Glomerular visceral epithelial cell (primary cell): ENCODE data around the gene GLCE.
"Not testable (repeated sequence)": the region's sequence is repeated elsewhere in the genome, so short reads cannot be mapped to it uniquely, and the experiment has no call there.

Source experiments
- DNase-seq: peaks from one replicate; pipeline ENCODE4 v3.0.0-alpha.2; 2016; ENCODE audit errors: extremely low spot score

The GLCE gene

GRCh38 chr15:69298697-69299441 lies 138.4 kb downstream of the GLCE start, which contains the start of gene PAQR5:
Gene PAQR5, plus strand, starts transcription at chr15:69298912. Its CDS starts 61,169 bp downstream, at chr15:69360081.
- DNase-seq, result peak; percentile 7

- DNase-seq, result no peak
Measured at GRCh38 chr15:69299451-69299886, 139.0 kb downstream of the GLCE start.

- DNase-seq, result no peak
Measured at GRCh38 chr15:69299943-69300588, 139.6 kb downstream of the GLCE start.

- DNase-seq, result not testable (repeated sequence)
Measured at GRCh38 chr15:69301101-69301500, 140.7 kb downstream of the GLCE start.

- not testable (repeated sequence) for DNase-seq
Measured at GRCh38 chr15:69302087-69302486, 141.7 kb downstream of the GLCE start.

- DNase-seq, result no peak
Measured at GRCh38 chr15:69302929-69303328, 142.5 kb downstream of the GLCE start.

- DNase-seq, result no peak
Measured at GRCh38 chr15:69303337-69304181, 143.1 kb downstream of the GLCE start.

- peak; percentile 77 for DNase-seq
Measured at GRCh38 chr15:69304182-69304545, 143.7 kb downstream of the GLCE start.

GRCh38 chr15:69305204-69305931 lies 144.9 kb downstream of the GLCE start:
- DNase-seq, result peak; percentile 75

- no peak for DNase-seq
Measured at GRCh38 chr15:69305933-69306568, 145.6 kb downstream of the GLCE start.

- DNase-seq, result no peak
Measured at GRCh38 chr15:69307939-69308338, 147.5 kb downstream of the GLCE start.

GRCh38 chr15:69308949-69309348 lies 148.5 kb downstream of the GLCE start:
- no peak for DNase-seq

GRCh38 chr15:69311319-69311721 lies 150.9 kb downstream of the GLCE start:
- DNase-seq, result no peak

- no peak for DNase-seq
Measured at GRCh38 chr15:69313432-69314000, 153.1 kb downstream of the GLCE start.

GRCh38 chr15:69314131-69314530 lies 153.7 kb downstream of the GLCE start:
- DNase-seq, result no peak

- no peak for DNase-seq
Measured at GRCh38 chr15:69314736-69315135, 154.3 kb downstream of the GLCE start.

GRCh38 chr15:69315402-69316110 lies 155.1 kb downstream of the GLCE start:
- no peak for DNase-seq

GRCh38 chr15:69316291-69316690 lies 155.9 kb downstream of the GLCE start:
- no peak for DNase-seq

- peak; percentile 21 for DNase-seq
Measured at GRCh38 chr15:69317392-69317841, 157.0 kb downstream of the GLCE start.

- DNase-seq, result no peak
Measured at GRCh38 chr15:69318033-69318432, 157.6 kb downstream of the GLCE start.
